HFFc6 (cell line): ENCODE measurements around the gene ONECUT1. TPM values are rescaled to one million over a fixed set of nuclear protein-coding genes. Genes with fewer than 3 reads are reported as not detected.

Experiments used
- DNase-seq: peaks from one replicate; pipeline ENCODE4 v3.0.0-alpha.2; 2018
- H3K27ac Mint-ChIP-seq: 2 replicates; pipeline ENCODE4 v1.8.0; 2020; ENCODE audit warnings: mild to moderate bottlenecking, mixed read lengths
- H3K27me3 Mint-ChIP-seq: 2 replicates; pipeline ENCODE4 v1.8.0; 2021; ENCODE audit warnings: mild to moderate bottlenecking, moderate library complexity, mixed read lengths; ENCODE audit not compliant: insufficient read depth
- H3K36me3 Mint-ChIP-seq: 2 replicates; pipeline ENCODE4 v1.8.0; 2021; ENCODE audit warnings: low read depth, mixed read lengths
- H3K4me1 Mint-ChIP-seq: 2 replicates; pipeline ENCODE4 v1.8.0; 2020; ENCODE audit warnings: low read depth, mixed read lengths
- H3K4me3 Mint-ChIP-seq: 2 replicates; pipeline ENCODE4 v1.8.0; 2020; ENCODE audit warnings: mild to moderate bottlenecking, moderate library complexity, mixed read lengths
- H3K9me3 Mint-ChIP-seq: 2 replicates; pipeline ENCODE4 v1.8.0; 2020; ENCODE audit warnings: mild to moderate bottlenecking, mixed read lengths
- CTCF ChIP-seq: fragments of 200-600 bp; sonication (generic); IDR thresholded peaks from 2 replicates; pipeline ENCODE4 v1.5.0; 2021; ENCODE audit warnings: antibody characterized with exemption, mild to moderate bottlenecking
- total RNA-seq, 6 experiments: library from RNA; stranded (reverse); fragmentation: NEBNext Ultra II Directional; extraction: Animal tissue kit (Norgen Biotek cat#: 25700); gene quantifications; 2 replicates in 1 of 6; 3 replicates in 5 of 6; pipeline ENCODE4 v1.2.3, GENCODE V29; 2021

ONECUT1 gene
- total RNA-seq, 6 experiments from 2014 or later: 0.16 to 0.38 (median 0.23) TPM; not detected in 2

GRCh38 chr15:52795464-52796227 lies 5.5 kb upstream of the ONECUT1 start:
- Mint-ChIP-seq H3K36me3 (no peaks in the 10 kb centered on the region), H3K4me1 (no peaks in the 10 kb centered on the region), H3K27me3 (peaks cover 74% of the 10 kb centered on the region), H3K27ac (no peak overlapping the region), H3K9me3 (no peaks in the 10 kb centered on the region), H3K4me3 (no peak overlapping the region)
- no peak for DNase-seq
- no peak for TF ChIP-seq CTCF

- no peak for TF ChIP-seq CTCF
- no peak for DNase-seq
- Mint-ChIP-seq H3K9me3 (no peaks in the 10 kb centered on the region), H3K27ac (no peak overlapping the region), H3K27me3 (peaks cover 67% of the 10 kb centered on the region), H3K36me3 (no peaks in the 10 kb centered on the region), H3K4me1 (no peaks in the 10 kb centered on the region; the same call in 1 of the 2 replicates), H3K4me3 (no peak overlapping the region)
These were observed 4.7 kb upstream of the ONECUT1 start for GRCh38 chr15:52794665-52795463.

GRCh38 chr15:52791776-52792175 lies 1.6 kb upstream of the ONECUT1 start:
- no peak for DNase-seq
- H3K4me3 Mint-ChIP-seq: no peak overlapping the region
- H3K27ac Mint-ChIP-seq: no peak overlapping the region
- no peaks in the 10 kb centered on the region for H3K36me3 Mint-ChIP-seq
- H3K9me3 Mint-ChIP-seq: no peaks in the 10 kb centered on the region
- H3K4me1 Mint-ChIP-seq: no peaks in the 10 kb centered on the region; the same call in 1 of the 2 replicates
- TF ChIP-seq CTCF: no peak
- H3K27me3 Mint-ChIP-seq: peaks cover 70% of the 10 kb centered on the region

- H3K36me3 Mint-ChIP-seq: no peaks in the 10 kb centered on the region
- DNase-seq: no peak
- H3K27me3 Mint-ChIP-seq: peaks cover 70% of the 10 kb centered on the region
- TF ChIP-seq CTCF: peak; percentile 40
- peak overlapping the region; percentile 85; the same call in 1 of the 2 replicates for H3K4me3 Mint-ChIP-seq
- H3K9me3 Mint-ChIP-seq: no peaks in the 10 kb centered on the region
- no peak overlapping the region for H3K27ac Mint-ChIP-seq
- H3K4me1 Mint-ChIP-seq: no peaks in the 10 kb centered on the region; the same call in 1 of the 2 replicates
These were observed 1.0 kb upstream of the ONECUT1 start for GRCh38 chr15:52790941-52791751.

- Mint-ChIP-seq H3K4me1 (no peaks in the 10 kb centered on the region; the same call in 1 of the 2 replicates), H3K36me3 (no peaks in the 10 kb centered on the region), H3K27me3 (peaks cover 73% of the 10 kb centered on the region), H3K9me3 (no peaks in the 10 kb centered on the region), H3K27ac (no peak overlapping the region), H3K4me3 (peak overlapping the region; percentile 85)
- no peak for TF ChIP-seq CTCF
- no peak for DNase-seq
These were observed 451 bp downstream of the ONECUT1 start for GRCh38 chr15:52789601-52790168.
